ENCODE data around the gene HLA-DQA1.
"Not testable (repeated sequence)": the region's sequence is repeated elsewhere in the genome, so short reads cannot be mapped to it uniquely, and the experiment has no call there.

Gene HLA-DQA1

GRCh38 chr6:32637883-32638282, 677 bp downstream of the HLA-DQA1 start:
- H3K27me3 Mint-ChIP-seq (ENCODE audit: low read depth) = peaks cover 25% of the 10 kb centered on the region
- H3K36me3 Mint-ChIP-seq (ENCODE audit: low read depth) = peaks cover 21% of the 10 kb centered on the region
- no peaks in the 10 kb centered on the region for H3K9me3 Mint-ChIP-seq
- peaks cover 41% of the 10 kb centered on the region for H3K4me1 Mint-ChIP-seq (ENCODE audit: low read depth)
- H3K4me3 Mint-ChIP-seq = peak overlapping the region; percentile 50
- H3K27ac Mint-ChIP-seq = peak overlapping the region; percentile 53

DNA sequence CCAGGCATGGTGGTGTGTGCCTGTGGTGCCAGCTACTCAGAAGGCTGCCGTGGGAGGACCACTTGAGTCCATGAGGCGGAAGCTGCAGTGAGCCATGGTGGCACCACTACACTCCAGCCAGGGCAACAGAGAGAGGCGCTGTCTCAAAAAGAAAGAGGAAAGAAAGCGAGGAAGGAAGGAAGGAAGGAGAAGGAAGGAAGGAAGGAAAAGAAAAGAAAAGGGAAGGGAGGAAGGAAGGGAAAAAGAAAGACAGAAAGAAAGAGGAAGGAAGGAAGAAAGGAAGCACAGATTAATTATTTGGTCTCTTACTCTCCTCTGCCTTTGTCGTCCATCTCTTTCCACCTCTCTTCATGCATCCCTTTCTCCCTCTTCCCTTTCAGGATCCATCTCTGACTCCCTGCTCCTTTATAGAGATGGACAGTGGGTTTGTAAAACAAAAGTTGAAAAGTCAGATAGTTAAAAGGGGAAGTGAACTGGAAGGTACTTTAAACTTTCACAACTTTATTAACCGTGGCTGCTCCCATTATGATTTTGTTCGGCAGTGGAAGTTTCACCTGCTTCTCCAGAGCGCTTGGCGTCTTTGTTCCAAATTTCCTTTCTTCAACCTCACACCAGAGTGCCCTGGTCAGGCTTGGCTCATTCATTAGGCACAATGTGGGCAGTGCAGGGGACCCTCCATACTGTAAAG, 1.5 kb downstream of the HLA-DQA1 start:
- Mint-ChIP-seq H3K9me3 (no peaks in the 10 kb centered on the region), H3K27ac (no peak overlapping the region), H3K4me1 (ENCODE audit: low read depth) (peaks cover 39% of the 10 kb centered on the region), H3K4me3 (peak overlapping the region; percentile 67), H3K27me3 (ENCODE audit: low read depth) (peaks cover 25% of the 10 kb centered on the region), H3K36me3 (ENCODE audit: low read depth) (peaks cover 23% of the 10 kb centered on the region)

GRCh38 chr6:32639440-32640394, 2.5 kb downstream of the HLA-DQA1 start:
- H3K4me1 Mint-ChIP-seq (ENCODE audit: low read depth) = peaks cover 31% of the 10 kb centered on the region
- H3K9me3 Mint-ChIP-seq = no peaks in the 10 kb centered on the region
- H3K36me3 Mint-ChIP-seq (ENCODE audit: low read depth) = peaks cover 24% of the 10 kb centered on the region
- no peak overlapping the region for H3K27ac Mint-ChIP-seq
- peak overlapping the region; percentile 32 for H3K4me3 Mint-ChIP-seq
- H3K27me3 Mint-ChIP-seq (ENCODE audit: low read depth) = peaks cover 24% of the 10 kb centered on the region

DNA sequence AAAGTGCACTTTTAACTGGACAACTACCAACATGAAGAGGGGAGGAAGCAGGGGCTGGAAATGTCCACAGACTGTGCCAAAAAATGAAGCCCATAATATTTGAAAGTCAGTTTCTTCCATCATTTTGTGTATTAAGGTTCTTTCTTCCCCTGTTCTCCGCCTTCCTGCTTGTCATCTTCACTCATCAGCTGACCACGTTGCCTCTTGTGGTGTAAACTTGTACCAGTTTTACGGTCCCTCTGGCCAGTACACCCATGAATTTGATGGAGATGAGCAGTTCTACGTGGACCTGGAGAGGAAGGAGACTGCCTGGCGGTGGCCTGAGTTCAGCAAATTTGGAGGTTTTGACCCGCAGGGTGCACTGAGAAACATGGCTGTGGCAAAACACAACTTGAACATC, 3.9 kb downstream of the HLA-DQA1 start:
- Mint-ChIP-seq H3K27ac (no peak overlapping the region), H3K9me3 (no peaks in the 10 kb centered on the region), H3K36me3 (ENCODE audit: low read depth) (peaks cover 28% of the 10 kb centered on the region), H3K4me3 (no peak overlapping the region), H3K27me3 (ENCODE audit: low read depth) (peaks cover 17% of the 10 kb centered on the region), H3K4me1 (ENCODE audit: low read depth) (peaks cover 27% of the 10 kb centered on the region)

DNA sequence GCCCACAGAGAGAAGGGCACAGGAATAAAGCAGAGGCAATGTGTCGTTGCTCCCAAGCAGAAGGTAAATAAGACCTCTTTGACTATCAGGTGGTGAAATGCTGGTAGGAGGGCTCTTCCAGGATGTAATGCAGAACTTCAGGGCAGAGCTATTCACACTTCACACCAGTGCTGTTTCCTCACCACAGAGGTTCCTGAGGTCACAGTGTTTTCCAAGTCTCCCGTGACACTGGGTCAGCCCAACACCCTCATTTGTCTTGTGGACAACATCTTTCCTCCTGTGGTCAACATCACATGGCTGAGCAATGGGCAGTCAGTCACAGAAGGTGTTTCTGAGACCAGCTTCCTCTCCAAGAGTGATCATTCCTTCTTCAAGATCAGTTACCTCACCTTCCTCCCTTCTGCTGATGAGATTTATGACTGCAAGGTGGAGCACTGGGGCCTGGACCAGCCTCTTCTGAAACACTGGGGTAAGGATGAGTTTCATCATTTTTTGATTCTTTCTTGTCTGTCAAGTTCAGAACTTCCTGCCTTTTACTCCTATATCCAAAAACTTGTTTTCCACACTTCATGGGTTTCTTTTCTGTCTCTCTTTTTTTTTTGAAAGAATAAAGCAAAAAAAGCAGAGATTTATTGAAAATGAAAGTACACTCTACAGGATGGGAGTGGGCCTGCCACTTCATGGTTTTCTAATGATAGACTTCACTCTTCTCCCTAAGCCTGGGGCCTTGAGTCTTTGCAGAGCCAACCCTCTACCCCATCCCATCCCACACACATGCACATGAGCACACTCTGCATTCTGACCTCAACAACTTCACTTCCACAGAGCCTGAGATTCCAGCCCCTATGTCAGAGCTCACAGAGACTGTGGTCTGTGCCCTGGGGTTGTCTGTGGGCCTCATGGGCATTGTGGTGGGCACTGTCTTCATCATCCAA, 4.8 kb downstream of the HLA-DQA1 start:
- peak overlapping the region; percentile 22 for H3K27ac Mint-ChIP-seq
- H3K36me3 Mint-ChIP-seq (ENCODE audit: low read depth) = peaks cover 28% of the 10 kb centered on the region
- H3K27me3 Mint-ChIP-seq (ENCODE audit: low read depth) = peaks cover 21% of the 10 kb centered on the region
- not testable (repeated sequence) for H3K4me3 Mint-ChIP-seq, H3K9me3 Mint-ChIP-seq
- H3K4me1 Mint-ChIP-seq (ENCODE audit: low read depth) = peaks cover 26% of the 10 kb centered on the region

GRCh38 chr6:32642720-32643106, 5.5 kb downstream of the HLA-DQA1 start:
- Mint-ChIP-seq H3K9me3 (no peaks in the 10 kb centered on the region), H3K27ac (no peak overlapping the region), H3K4me3 (no peak overlapping the region), H3K4me1 (ENCODE audit: low read depth) (peaks cover 24% of the 10 kb centered on the region), H3K27me3 (ENCODE audit: low read depth) (peaks cover 25% of the 10 kb centered on the region), H3K36me3 (ENCODE audit: low read depth) (peaks cover 28% of the 10 kb centered on the region)

GRCh38 chr6:32643904-32644303, 6.7 kb downstream of the HLA-DQA1 start:
- H3K36me3 Mint-ChIP-seq (ENCODE audit: low read depth) = peaks cover 26% of the 10 kb centered on the region
- H3K27me3 Mint-ChIP-seq (ENCODE audit: low read depth) = peaks cover 31% of the 10 kb centered on the region
- H3K4me1 Mint-ChIP-seq (ENCODE audit: low read depth) = peaks cover 19% of the 10 kb centered on the region
- H3K4me3 Mint-ChIP-seq = no peak overlapping the region
- H3K9me3 Mint-ChIP-seq = no peaks in the 10 kb centered on the region
- no peak overlapping the region for H3K27ac Mint-ChIP-seq

DNA sequence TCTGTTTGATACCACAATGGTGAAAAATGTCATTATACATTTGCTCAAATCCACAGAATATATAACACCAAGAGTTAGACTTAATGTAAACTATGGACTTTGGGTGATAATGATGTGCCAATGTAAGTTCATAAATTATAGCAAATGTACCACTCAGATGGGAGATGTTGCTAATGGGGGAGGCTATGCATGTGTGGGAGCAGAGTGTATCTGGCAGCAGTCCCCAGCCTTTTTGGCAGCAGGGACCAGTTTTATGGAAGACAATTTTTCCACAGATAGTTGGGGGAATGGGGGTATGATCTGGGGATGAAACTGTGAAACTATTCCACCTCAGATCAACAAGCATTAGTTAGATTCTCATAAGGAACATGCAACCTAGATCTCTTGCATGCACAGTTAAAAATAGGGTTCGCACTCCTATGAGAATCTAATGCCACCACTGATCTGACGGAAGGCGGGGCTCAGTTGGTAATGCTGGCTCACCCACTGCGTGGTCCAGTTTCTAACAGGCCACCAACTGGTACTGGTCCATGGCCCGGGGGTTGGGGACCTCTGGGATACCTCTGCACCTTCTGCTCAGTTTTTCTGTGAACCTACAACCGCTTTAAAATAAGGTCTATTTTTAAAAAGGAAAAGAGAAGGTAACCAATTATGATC, 8.0 kb downstream of the HLA-DQA1 start:
- no peak overlapping the region for H3K27ac Mint-ChIP-seq
- H3K36me3 Mint-ChIP-seq (ENCODE audit: low read depth) = peaks cover 21% of the 10 kb centered on the region
- peaks cover 26% of the 10 kb centered on the region for H3K27me3 Mint-ChIP-seq (ENCODE audit: low read depth)
- peaks cover 17% of the 10 kb centered on the region for H3K4me1 Mint-ChIP-seq (ENCODE audit: low read depth)
- no peak overlapping the region for H3K4me3 Mint-ChIP-seq
- H3K9me3 Mint-ChIP-seq = no peaks in the 10 kb centered on the region

DNA sequence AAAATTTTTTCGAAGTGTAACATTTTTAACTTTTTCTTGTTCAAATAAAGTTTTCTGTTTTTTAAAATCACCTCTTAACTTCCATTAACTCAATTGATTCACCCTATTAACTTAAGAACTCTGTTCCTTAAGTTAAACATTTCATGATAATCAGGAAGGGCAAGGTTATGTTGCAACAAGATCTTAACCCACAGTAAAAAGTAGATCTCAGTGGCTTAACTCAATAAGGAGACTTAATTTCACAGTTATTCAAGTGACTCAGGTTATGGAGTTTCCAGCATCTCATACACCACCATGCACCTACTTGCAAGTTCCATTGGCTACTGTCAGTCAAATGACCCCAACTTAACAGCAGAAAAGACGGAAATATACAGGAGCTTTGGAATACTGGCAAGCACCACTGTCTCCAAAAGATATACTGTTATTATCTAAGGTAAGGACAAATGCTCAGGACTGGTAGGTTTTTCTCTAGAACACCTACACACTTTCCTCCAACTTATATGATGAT, 18.1 kb downstream of the HLA-DQA1 start:
- peaks cover 8% of the 10 kb centered on the region for H3K9me3 Mint-ChIP-seq
- H3K4me1 Mint-ChIP-seq (ENCODE audit: low read depth) = peaks cover 14% of the 10 kb centered on the region
- H3K36me3 Mint-ChIP-seq (ENCODE audit: low read depth) = peaks cover 15% of the 10 kb centered on the region
- peaks cover 16% of the 10 kb centered on the region for H3K27me3 Mint-ChIP-seq (ENCODE audit: low read depth)
- H3K4me3 Mint-ChIP-seq = no peak overlapping the region
- no peak overlapping the region for H3K27ac Mint-ChIP-seq

- H3K9me3 Mint-ChIP-seq, H3K27ac Mint-ChIP-seq, H3K4me3 Mint-ChIP-seq: not testable (repeated sequence)
- Mint-ChIP-seq H3K36me3 (ENCODE audit: low read depth) (peaks cover 15% of the 10 kb centered on the region), H3K4me1 (ENCODE audit: low read depth) (peaks cover 18% of the 10 kb centered on the region), H3K27me3 (ENCODE audit: low read depth) (peaks cover 16% of the 10 kb centered on the region)
These were observed 20.1 kb downstream of the HLA-DQA1 start for GRCh38 chr6:32657329-32657728.

DNA sequence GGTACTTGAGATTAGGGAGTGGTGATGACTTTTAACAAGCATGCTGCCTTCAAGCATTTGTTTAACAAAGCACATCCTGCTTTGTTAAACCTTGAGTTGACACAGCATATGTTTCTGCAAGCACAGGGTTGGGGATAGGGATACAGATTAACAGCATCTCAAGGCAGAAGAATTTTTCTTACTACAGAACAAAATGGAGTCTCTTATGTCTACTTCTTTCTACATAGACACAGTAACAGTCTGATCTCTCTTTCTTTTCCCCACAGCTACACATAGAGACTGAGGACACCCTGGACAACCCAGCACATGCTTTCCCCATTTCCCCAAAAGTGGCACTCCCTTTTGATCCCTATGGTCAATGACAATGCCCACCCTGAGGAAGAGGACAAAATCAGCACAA, 20.6 kb downstream of the HLA-DQA1 start:
- Mint-ChIP-seq H3K27me3 (ENCODE audit: low read depth) (peaks cover 14% of the 10 kb centered on the region), H3K36me3 (ENCODE audit: low read depth) (peaks cover 17% of the 10 kb centered on the region), H3K4me1 (ENCODE audit: low read depth) (peaks cover 18% of the 10 kb centered on the region)
- H3K9me3 Mint-ChIP-seq, H3K27ac Mint-ChIP-seq, H3K4me3 Mint-ChIP-seq: not testable (repeated sequence)

GRCh38 chr6:32658268-32658897, 21.2 kb downstream of the HLA-DQA1 start:
- Mint-ChIP-seq H3K27ac (no peak overlapping the region), H3K9me3 (peaks cover 8% of the 10 kb centered on the region), H3K4me1 (ENCODE audit: low read depth) (peaks cover 18% of the 10 kb centered on the region), H3K27me3 (ENCODE audit: low read depth) (peaks cover 16% of the 10 kb centered on the region), H3K4me3 (no peak overlapping the region), H3K36me3 (ENCODE audit: low read depth) (peaks cover 22% of the 10 kb centered on the region)

DNA sequence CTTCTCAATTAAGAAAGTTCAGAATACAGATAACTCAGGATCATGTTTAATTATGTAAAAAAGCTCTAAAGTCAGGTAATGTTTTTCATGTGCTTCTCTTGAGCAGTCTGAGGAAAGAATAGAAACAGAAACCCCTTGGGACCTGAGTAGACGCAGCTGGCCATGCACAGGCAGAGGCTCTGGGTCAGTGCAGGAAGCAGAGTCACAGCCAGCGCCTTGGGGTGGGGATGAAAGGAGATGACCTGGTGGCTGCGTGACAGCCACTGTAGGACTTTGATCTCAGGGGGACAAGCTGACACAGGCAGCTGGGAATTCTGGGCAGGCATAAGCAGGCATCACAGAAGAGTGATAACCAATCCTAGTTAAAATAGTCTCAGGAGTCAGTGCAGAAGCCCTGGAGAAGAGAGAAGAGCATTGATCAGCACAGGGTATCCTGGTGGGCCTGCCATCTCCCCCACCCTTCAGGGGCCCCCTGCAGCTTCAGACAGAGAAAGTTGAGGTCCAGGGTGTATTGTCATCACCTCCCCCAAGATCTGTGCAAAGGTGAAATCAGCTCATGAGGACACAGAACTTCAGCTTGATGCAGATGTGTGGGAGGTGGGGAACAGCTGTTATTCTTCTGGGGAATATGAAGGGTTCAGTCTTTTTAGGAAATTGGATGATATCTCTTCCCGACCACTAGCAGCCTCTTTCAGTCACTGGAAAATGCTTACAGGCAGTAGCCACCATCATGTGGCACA, 22.8 kb downstream of the HLA-DQA1 start:
- peak overlapping the region; percentile 26 for H3K4me3 Mint-ChIP-seq
- peaks cover 7% of the 10 kb centered on the region for H3K9me3 Mint-ChIP-seq
- peaks cover 19% of the 10 kb centered on the region for H3K27me3 Mint-ChIP-seq (ENCODE audit: low read depth)
- H3K4me1 Mint-ChIP-seq (ENCODE audit: low read depth) = peaks cover 19% of the 10 kb centered on the region
- H3K27ac Mint-ChIP-seq = peak overlapping the region; percentile 86
- peaks cover 28% of the 10 kb centered on the region for H3K36me3 Mint-ChIP-seq (ENCODE audit: low read depth)

Data from T-helper 1 cell treated with Interleukin-12 subunit alpha and Interleukin-12 subunit beta and Interleukin-4 antibody, amounts not matched to agents 30 μg/mL and 1 μg/mL, for 36 hours (primary cell).